ENCODE results near the gene TTLL13.
A peak's percentile ranks its signal among the peaks of the same experiment; 100 is the strongest.

Gene TTLL13

GRCh38 chr15:90249203-90249863, at the start of gene TTLL13:
Gene TTLL13, plus strand, starts transcription at chr15:90249556. Its CDS starts 1,075 bp downstream, at chr15:90250631.
- H3K36me3 ChIP-seq: no peaks in the 10 kb centered on the region
- no peaks in the 10 kb centered on the region for H3K9me3 ChIP-seq (ENCODE audit: severe bottlenecking)
- DNase-seq: peak; percentile 98
- H3K4me3 ChIP-seq (ENCODE audit: low read depth, low read length): peak within 1 kb of the TSS; percentile 76
- no peak within 1 kb of the TSS for H3K27ac ChIP-seq
- H3K27me3 ChIP-seq (ENCODE audit: insufficient read depth, low read depth, severe bottlenecking): no peaks in the 10 kb centered on the region
- no peak for TF ChIP-seq CTCF (IDR thresholded peaks at IDR 0.05; ENCODE audit: low read depth, low read length)

- H3K27ac ChIP-seq: peak overlapping the region; percentile 97
- no peaks in the 10 kb centered on the region for H3K9me3 ChIP-seq (ENCODE audit: severe bottlenecking)
- DNase-seq: peak; percentile 96
- H3K27me3 ChIP-seq (ENCODE audit: insufficient read depth, low read depth, severe bottlenecking): no peaks in the 10 kb centered on the region
- no peak for TF ChIP-seq CTCF (IDR thresholded peaks at IDR 0.05; ENCODE audit: low read depth, low read length)
- peaks cover 33% of the 10 kb centered on the region for H3K36me3 ChIP-seq
- peak overlapping the region; percentile 89 for H3K4me3 ChIP-seq (ENCODE audit: low read depth, low read length)
Measured at GRCh38 chr15:90200534-90201129, 48.7 kb upstream of the TTLL13 start.

- H3K27ac ChIP-seq: peak within 1 kb of the TSS; percentile 97
- no peaks in the 10 kb centered on the region for H3K9me3 ChIP-seq (ENCODE audit: severe bottlenecking)
- H3K36me3 ChIP-seq: peaks cover 40% of the 10 kb centered on the region
- no peaks in the 10 kb centered on the region for H3K27me3 ChIP-seq (ENCODE audit: insufficient read depth, low read depth, severe bottlenecking)
- peak; percentile 81 for DNase-seq
- no peak for TF ChIP-seq CTCF (IDR thresholded peaks at IDR 0.05; ENCODE audit: low read depth, low read length)
- H3K4me3 ChIP-seq (ENCODE audit: low read depth, low read length): peak within 1 kb of the TSS; percentile 89
Measured at GRCh38 chr15:90201130-90201943, 48.0 kb upstream of the TTLL13 start, which contains the start of gene SEMA4B. Gene SEMA4B, plus strand, starts transcription at chr15:90201330. Its CDS starts 249 bp downstream, at chr15:90201579.

GRCh38 chr15:90201944-90202375, 47.4 kb upstream of the TTLL13 start:
- no peak for TF ChIP-seq CTCF (IDR thresholded peaks at IDR 0.05; ENCODE audit: low read depth, low read length)
- Histone ChIP-seq H3K36me3 (peaks cover 46% of the 10 kb centered on the region), H3K9me3 (ENCODE audit: severe bottlenecking) (no peaks in the 10 kb centered on the region), H3K4me3 (ENCODE audit: low read depth, low read length) (peak overlapping the region; percentile 89), H3K27me3 (ENCODE audit: insufficient read depth, low read depth, severe bottlenecking) (no peaks in the 10 kb centered on the region), H3K27ac (peak overlapping the region; percentile 97)
- no peak for DNase-seq

GRCh38 chr15:90202929-90203328, 46.4 kb upstream of the TTLL13 start:
- H3K27ac ChIP-seq: no peak overlapping the region
- no peaks in the 10 kb centered on the region for H3K27me3 ChIP-seq (ENCODE audit: insufficient read depth, low read depth, severe bottlenecking)
- no peak for DNase-seq
- no peak for TF ChIP-seq CTCF (IDR thresholded peaks at IDR 0.05; ENCODE audit: low read depth, low read length)
- peaks cover 55% of the 10 kb centered on the region for H3K36me3 ChIP-seq
- H3K9me3 ChIP-seq (ENCODE audit: severe bottlenecking): no peaks in the 10 kb centered on the region
- peak overlapping the region; percentile 89 for H3K4me3 ChIP-seq (ENCODE audit: low read depth, low read length)
